ENCODE data around the gene ELMO1. TPM values are rescaled to one million over a fixed set of nuclear protein-coding genes. Genes with fewer than 3 reads are reported as not detected.

The ELMO1 gene
- total and polyA plus RNA-seq, 2 experiments from 2014 or later, result 6.5 to 24.9 TPM

- Mint-ChIP-seq H3K27me3 (ENCODE audit: insufficient read depth, low read depth, poor library complexity) (no peaks in the 10 kb centered on the region), H3K9me3 (no peaks in the 10 kb centered on the region; the same call in 2 of the 3 replicates), H3K27ac (no peak overlapping the region), H3K4me3 (no peak overlapping the region), H3K4me1 (no peaks in the 10 kb centered on the region), H3K36me3 (ENCODE audit: low read depth) (no peaks in the 10 kb centered on the region)
- TF ChIP-seq ETS1 (IDR thresholded peaks at IDR 0.05) (no peak), POLR2AphosphoS5 (IDR thresholded peaks at IDR 0.05; ENCODE audit: low read depth) (no peak), STAT1 (IDR thresholded peaks at IDR 0.05; ENCODE audit: unreplicated experiment) (no peak), JUNB (IDR thresholded peaks at IDR 0.05; ENCODE audit: unreplicated experiment) (no peak), EZH2phosphoT487 (IDR thresholded peaks at IDR 0.05; ENCODE audit: unreplicated experiment) (no peak), EZH2 (IDR thresholded peaks at IDR 0.05; ENCODE audit: low read depth, unreplicated experiment) (no peak), ZNF462 (CRISPR knock-in tag; IDR thresholded peaks at IDR 0.05) (no peak), ZNF331 (CRISPR knock-in tag; IDR thresholded peaks at IDR 0.05; ENCODE audit: low read depth) (no peak), CTCF (conservative IDR thresholded peaks at IDR 0.05; ENCODE audit: low read depth in 2 of 2) (no peak), CREB1 (CRISPR knock-in tag; IDR thresholded peaks at IDR 0.05; ENCODE audit: low read depth) (no peak), ZNF114 (CRISPR knock-in tag; IDR thresholded peaks at IDR 0.05) (no peak)
- H3K4me2 ChIP-seq, result no peak overlapping the region
- no peaks in the 10 kb centered on the region for H3K79me2 ChIP-seq (replicated peaks; ENCODE audit: insufficient read depth)
- peaks cover 3% of the 10 kb centered on the region; the same call in 1 of the 2 replicates for H3K9me2 ChIP-seq (ENCODE audit: insufficient read depth)
- DNase-seq (ENCODE audit: low spot score) (no peak), ATAC-seq (no peak)
- no peak overlapping the region for H3K4me3 ChIP-seq
- H3K27me3 ChIP-seq (ENCODE audit: insufficient read depth), result no peaks in the 10 kb centered on the region
- no peaks in the 10 kb centered on the region for H3K36me3 ChIP-seq (ENCODE audit: insufficient read depth)
- H3K27ac ChIP-seq (ENCODE audit: low read depth), result no peak overlapping the region
- no peaks in the 10 kb centered on the region for H3F3A ChIP-seq (replicated peaks; ENCODE audit: low read depth)
- no peaks in the 10 kb centered on the region for H4K20me1 ChIP-seq (replicated peaks; ENCODE audit: insufficient read depth)
- H3K4me1 ChIP-seq (ENCODE audit: insufficient read depth), result no peaks in the 10 kb centered on the region
- H2AFZ ChIP-seq, result no peak overlapping the region
These were observed 638.2 kb downstream of the ELMO1 start for GRCh38 chr7:36810489-36810888.

All from GM23338 (cell line).